HUES6 (cell line): ENCODE results near the gene ECT2.

Experiments
- H3K27ac ChIP-seq: 2 replicates; pipeline ENCODE4 v1.7.0; 2013; ENCODE audit warnings: low read depth, mild to moderate bottlenecking, low read length, inconsistent platforms
- H3K27me3 ChIP-seq: 2 replicates; pipeline ENCODE4 v1.6.1; 2013; ENCODE audit warnings: low read length; ENCODE audit not compliant: control insufficient read depth, insufficient read depth
- H3K36me3 ChIP-seq: 2 replicates; pipeline ENCODE4 v1.6.1; 2013; ENCODE audit warnings: low read length; ENCODE audit not compliant: control insufficient read depth, insufficient read depth
- H3K4me1 ChIP-seq: 2 replicates; pipeline ENCODE4 v1.6.1; 2013; ENCODE audit warnings: low read length; ENCODE audit not compliant: control insufficient read depth, insufficient read depth
- H3K4me3 ChIP-seq: 2 replicates; pipeline ENCODE4 v1.5.1; 2013; ENCODE audit warnings: low read depth, low read length
- H3K9ac ChIP-seq: one replicate; pipeline ENCODE4 v1.6.1; 2013; ENCODE audit warnings: mild to moderate bottlenecking, low read length
- H3K9me3 ChIP-seq: 2 replicates; pipeline ENCODE4 v1.6.1; 2013; ENCODE audit warnings: low read depth, low read length; ENCODE audit not compliant: control insufficient read depth, insufficient read depth

The ECT2 gene

DNA sequence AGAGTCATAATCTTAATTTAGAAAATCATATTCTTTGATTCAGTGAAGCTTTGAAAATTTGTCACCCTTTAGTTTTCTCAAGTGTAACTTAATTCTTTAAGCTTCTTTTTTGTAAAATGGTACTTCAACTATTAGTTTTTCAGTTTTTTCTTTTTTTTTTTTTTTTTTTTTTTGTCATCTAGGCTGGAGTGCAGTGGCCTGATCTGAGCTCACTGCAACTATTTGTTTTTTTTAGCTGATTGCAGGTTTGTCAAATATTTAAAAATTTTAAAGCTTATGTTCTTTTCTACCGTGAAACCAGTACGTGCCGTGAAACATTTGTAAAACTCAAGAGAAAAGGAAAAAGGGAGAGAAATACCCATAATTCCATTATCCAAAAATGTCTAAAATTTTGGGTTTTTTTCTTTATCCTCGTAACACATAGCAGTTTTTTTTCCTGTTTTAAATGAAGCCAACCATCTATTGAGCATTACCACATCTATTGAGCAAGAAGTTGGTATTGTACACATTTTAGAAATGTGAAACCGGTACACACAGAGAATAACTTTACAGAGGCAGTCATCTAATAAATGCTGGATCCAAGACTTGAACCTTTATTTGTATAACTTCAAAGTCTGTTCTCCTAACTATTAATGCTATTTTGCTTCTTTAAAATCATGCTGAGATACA lies 25.7 kb downstream of the ECT2 start:
- H3K27me3 ChIP-seq = no peaks in the 10 kb centered on the region
- H3K4me1 ChIP-seq = no peaks in the 10 kb centered on the region
- H3K27ac ChIP-seq = no peak overlapping the region
- H3K36me3 ChIP-seq = peaks cover 95% of the 10 kb centered on the region
- no peaks in the 10 kb centered on the region for H3K9me3 ChIP-seq
- no peak overlapping the region for H3K9ac ChIP-seq
- no peak overlapping the region for H3K4me3 ChIP-seq

GRCh38 chr3:172777901-172778300 lies 27.4 kb downstream of the ECT2 start:
- H3K4me3 ChIP-seq = no peak overlapping the region
- H3K27me3 ChIP-seq = no peaks in the 10 kb centered on the region
- H3K36me3 ChIP-seq = peaks cover 94% of the 10 kb centered on the region
- no peaks in the 10 kb centered on the region for H3K9me3 ChIP-seq
- no peak overlapping the region for H3K27ac ChIP-seq
- H3K9ac ChIP-seq = no peak overlapping the region
- H3K4me1 ChIP-seq = no peaks in the 10 kb centered on the region

- peaks cover 90% of the 10 kb centered on the region for H3K36me3 ChIP-seq
Measured at GRCh38 chr3:172782235-172782634, 31.7 kb downstream of the ECT2 start.

GRCh38 chr3:172786036-172786435 lies 35.5 kb downstream of the ECT2 start:
- H3K27me3 ChIP-seq = no peaks in the 10 kb centered on the region
- H3K9ac ChIP-seq = no peak overlapping the region
- no peaks in the 10 kb centered on the region for H3K4me1 ChIP-seq
- peaks cover 93% of the 10 kb centered on the region for H3K36me3 ChIP-seq
- H3K9me3 ChIP-seq = no peaks in the 10 kb centered on the region
- no peak overlapping the region for H3K4me3 ChIP-seq
- H3K27ac ChIP-seq = no peak overlapping the region

More at GRCh38 chr3:172782235-172782634, 31.7 kb downstream of the ECT2 start:
- H3K9me3 ChIP-seq = no peaks in the 10 kb centered on the region
- H3K27ac ChIP-seq = no peak overlapping the region
- no peaks in the 10 kb centered on the region for H3K4me1 ChIP-seq
- H3K9ac ChIP-seq = no peak overlapping the region
- H3K4me3 ChIP-seq = no peak overlapping the region
- H3K27me3 ChIP-seq = no peaks in the 10 kb centered on the region

DNA sequence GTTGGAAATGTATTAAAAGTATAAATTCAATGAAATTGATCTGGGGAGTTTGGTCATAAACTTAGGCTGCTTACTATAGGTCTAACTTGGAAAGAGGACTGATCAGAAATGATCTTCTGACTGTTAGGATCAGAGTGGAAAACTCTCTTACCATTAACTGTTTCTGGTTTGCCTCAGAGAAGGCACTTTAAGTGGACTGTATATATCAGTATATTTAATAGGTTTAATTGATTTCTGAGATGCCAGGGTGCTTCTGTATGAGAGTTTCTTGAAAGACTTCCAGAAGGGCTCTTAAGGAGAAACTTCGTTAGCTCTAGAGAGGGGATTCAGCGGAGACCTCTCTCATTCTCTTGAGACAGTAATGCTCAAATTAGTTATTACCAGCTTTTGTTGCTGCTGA lies 36.5 kb downstream of the ECT2 start:
- H3K36me3 ChIP-seq = peaks cover 94% of the 10 kb centered on the region
- H3K4me1 ChIP-seq = no peaks in the 10 kb centered on the region

GRCh38 chr3:172787746-172788145 lies 37.2 kb downstream of the ECT2 start:
- peaks cover 94% of the 10 kb centered on the region for H3K36me3 ChIP-seq
- H3K27me3 ChIP-seq = no peaks in the 10 kb centered on the region
- no peak overlapping the region for H3K4me3 ChIP-seq
- no peaks in the 10 kb centered on the region for H3K9me3 ChIP-seq
- H3K9ac ChIP-seq = no peak overlapping the region
- H3K27ac ChIP-seq = no peak overlapping the region
- no peaks in the 10 kb centered on the region for H3K4me1 ChIP-seq

More for the DNA sequence above, 36.5 kb downstream of the ECT2 start:
- H3K27me3 ChIP-seq = no peaks in the 10 kb centered on the region
- H3K27ac ChIP-seq = no peak overlapping the region
- no peak overlapping the region for H3K9ac ChIP-seq
- H3K9me3 ChIP-seq = no peaks in the 10 kb centered on the region
- no peak overlapping the region for H3K4me3 ChIP-seq

- no peaks in the 10 kb centered on the region for H3K4me1 ChIP-seq
- no peak overlapping the region for H3K9ac ChIP-seq
- H3K27me3 ChIP-seq = no peaks in the 10 kb centered on the region
- no peak overlapping the region for H3K4me3 ChIP-seq
- no peak overlapping the region for H3K27ac ChIP-seq
- peaks cover 64% of the 10 kb centered on the region for H3K36me3 ChIP-seq
- no peaks in the 10 kb centered on the region for H3K9me3 ChIP-seq
Measured at GRCh38 chr3:172799246-172799645, 48.7 kb downstream of the ECT2 start.

GRCh38 chr3:172800156-172800555 lies 49.6 kb downstream of the ECT2 start:
- H3K27ac ChIP-seq = no peak overlapping the region
- H3K4me3 ChIP-seq = no peak overlapping the region
- no peak overlapping the region for H3K9ac ChIP-seq
- no peaks in the 10 kb centered on the region for H3K9me3 ChIP-seq
- no peaks in the 10 kb centered on the region for H3K4me1 ChIP-seq
- peaks cover 69% of the 10 kb centered on the region for H3K36me3 ChIP-seq
- no peaks in the 10 kb centered on the region for H3K27me3 ChIP-seq

- H3K9me3 ChIP-seq = no peaks in the 10 kb centered on the region
- no peak overlapping the region for H3K27ac ChIP-seq
- peaks cover 79% of the 10 kb centered on the region for H3K36me3 ChIP-seq
- H3K9ac ChIP-seq = no peak overlapping the region
- H3K4me1 ChIP-seq = no peaks in the 10 kb centered on the region
- no peaks in the 10 kb centered on the region for H3K27me3 ChIP-seq
- no peak overlapping the region for H3K4me3 ChIP-seq
Measured at GRCh38 chr3:172803489-172803888, 53.0 kb downstream of the ECT2 start.

DNA sequence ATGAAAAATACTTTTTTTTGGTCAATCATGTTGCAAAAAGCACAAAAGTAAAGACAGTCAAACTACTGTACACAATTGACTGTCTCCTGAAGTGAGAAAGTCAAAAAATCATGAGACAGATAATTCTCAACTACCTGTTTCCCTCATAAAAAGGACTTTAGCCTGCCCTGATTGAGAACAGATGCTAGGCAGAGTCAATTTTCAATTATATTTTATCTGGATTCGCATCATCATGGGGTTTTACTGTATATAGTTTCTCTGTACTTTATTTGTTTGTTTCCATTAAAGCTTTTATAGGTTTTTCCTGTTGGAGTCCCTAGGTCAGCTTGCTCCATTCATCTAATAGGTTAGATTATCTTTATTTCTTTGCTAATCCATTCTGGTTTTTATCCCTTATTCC lies 53.8 kb downstream of the ECT2 start:
- no peaks in the 10 kb centered on the region for H3K9me3 ChIP-seq
- H3K36me3 ChIP-seq = peaks cover 80% of the 10 kb centered on the region
- no peak overlapping the region for H3K27ac ChIP-seq
- no peaks in the 10 kb centered on the region for H3K4me1 ChIP-seq
- H3K27me3 ChIP-seq = no peaks in the 10 kb centered on the region
- no peak overlapping the region for H3K9ac ChIP-seq
- no peak overlapping the region for H3K4me3 ChIP-seq

DNA sequence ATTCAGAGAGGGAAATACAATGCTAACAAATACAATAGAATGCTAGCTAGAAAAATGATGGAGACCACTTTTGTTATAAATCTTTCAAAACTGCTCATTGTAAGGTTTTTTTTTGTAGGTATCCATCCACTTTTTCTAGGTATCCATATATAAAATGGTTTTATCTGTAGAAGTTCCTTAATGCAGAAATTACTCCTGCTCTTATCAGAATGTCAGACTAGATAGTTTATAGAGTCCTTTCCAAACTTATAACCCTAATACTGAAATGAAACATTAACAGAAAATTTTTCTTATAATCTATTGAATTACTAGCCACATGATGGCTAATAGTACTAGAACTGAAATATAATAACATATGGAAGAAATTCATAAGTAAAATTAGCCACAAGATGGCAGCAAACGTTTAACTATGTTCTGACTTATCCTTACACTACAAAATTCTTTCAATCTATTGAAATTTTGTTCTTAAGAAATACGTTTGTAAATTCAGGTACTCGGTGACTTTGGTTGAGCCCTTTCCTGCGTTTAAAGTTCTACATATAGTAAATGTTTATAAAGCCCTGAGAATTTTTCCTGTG lies 58.5 kb downstream of the ECT2 start:
- H3K27ac ChIP-seq = no peak overlapping the region

More for the DNA sequence above, 58.5 kb downstream of the ECT2 start:
- peaks cover 61% of the 10 kb centered on the region for H3K36me3 ChIP-seq
- no peaks in the 10 kb centered on the region for H3K9me3 ChIP-seq
- no peaks in the 10 kb centered on the region for H3K27me3 ChIP-seq
- no peak overlapping the region for H3K4me3 ChIP-seq
- H3K9ac ChIP-seq = no peak overlapping the region
- H3K4me1 ChIP-seq = no peaks in the 10 kb centered on the region
